ENCODE data around the gene WDR90.
A peak's percentile ranks its signal among the peaks of the same experiment; 100 is the strongest.
"Not testable (repeated sequence)": the region's sequence is repeated elsewhere in the genome, so short reads cannot be mapped to it uniquely, and the experiment has no call there.

WDR90 gene

GRCh38 chr16:678209-678857, 29.2 kb downstream of the WDR90 start:
- DNase-seq, result no peak

- DNase-seq, result peak; percentile 17
Observed at GRCh38 chr16:678858-679813, 30.0 kb downstream of the WDR90 start.

- DNase-seq, result peak; percentile 28
Observed at GRCh38 chr16:679814-680624, 30.9 kb downstream of the WDR90 start, which contains the start of gene STUB1. Gene STUB1 (plus strand): TSS chr16:680410. CDS start chr16:680526, 116 bp downstream.

- no peak for DNase-seq
Observed at GRCh38 chr16:680625-680945, 31.4 kb downstream of the WDR90 start.

GRCh38 chr16:680967-681745, 32.0 kb downstream of the WDR90 start:
- DNase-seq, result no peak

GRCh38 chr16:681746-682427, 32.7 kb downstream of the WDR90 start:
- DNase-seq, result no peak

GRCh38 chr16:682493-683395, 33.6 kb downstream of the WDR90 start:
- no peak for DNase-seq

GRCh38 chr16:683396-684070, 34.4 kb downstream of the WDR90 start:
- DNase-seq, result no peak

GRCh38 chr16:684071-684794, 35.1 kb downstream of the WDR90 start, which contains the start of gene JMJD8:
Gene JMJD8 (minus strand): TSS chr16:684334. CDS start chr16:684319, 15 bp downstream.
- DNase-seq, result peak; percentile 63

GRCh38 chr16:684961-685696, 36.0 kb downstream of the WDR90 start:
- no peak for DNase-seq

GRCh38 chr16:685967-686366, 36.8 kb downstream of the WDR90 start:
- DNase-seq, result no peak

- DNase-seq, result no peak
Observed at GRCh38 chr16:686459-687260, 37.5 kb downstream of the WDR90 start.

GRCh38 chr16:687499-687898, 38.3 kb downstream of the WDR90 start:
- DNase-seq, result no peak

GRCh38 chr16:689175-689897, 40.2 kb downstream of the WDR90 start:
- DNase-seq, result no peak

GRCh38 chr16:691242-691641, 42.1 kb downstream of the WDR90 start:
- not testable (repeated sequence) for DNase-seq

GRCh38 chr16:692356-693108, 43.4 kb downstream of the WDR90 start:
- DNase-seq, result no peak
